GM19023 (cell line): Measurements from ENCODE around the gene ADGRB2.

Source experiments
- ATAC-seq: cut with Tn5 transposase; IDR thresholded peaks from one replicate; pipeline ENCODE4 v1.9.1; 2021; ENCODE audit warnings: mild to moderate bottlenecking, moderate library complexity; ENCODE audit not compliant: unreplicated experiment

ADGRB2 gene

GRCh38 chr1:31685795-31686194 lies 78.3 kb downstream of the ADGRB2 start:
- ATAC-seq: no peak

- ATAC-seq: no peak
Measured at GRCh38 chr1:31683997-31684396, 80.1 kb downstream of the ADGRB2 start.

GRCh38 chr1:31681415-31681814 lies 82.7 kb downstream of the ADGRB2 start:
- no peak for ATAC-seq

- ATAC-seq: no peak
Measured at GRCh38 chr1:31679676-31680230, 84.4 kb downstream of the ADGRB2 start.

GRCh38 chr1:31679091-31679490 lies 85.0 kb downstream of the ADGRB2 start:
- no peak for ATAC-seq

GRCh38 chr1:31678681-31679080 lies 85.5 kb downstream of the ADGRB2 start:
- ATAC-seq: no peak

- ATAC-seq: no peak
Measured at GRCh38 chr1:31677949-31678348, 86.2 kb downstream of the ADGRB2 start.

- ATAC-seq: no peak
Measured at GRCh38 chr1:31677401-31677800, 86.7 kb downstream of the ADGRB2 start.
